AG09319 (cell line): Measurements from ENCODE around the gene PLPPR2.
A peak's percentile ranks its signal among the peaks of the same experiment; 100 is the strongest.
"Not testable (repeated sequence)": the region's sequence is repeated elsewhere in the genome, so short reads cannot be mapped to it uniquely, and the experiment has no call there.

Experiments used
- DNase-seq: peaks from one replicate; pipeline ENCODE4 v3.0.0-alpha.2; 2010; ENCODE audit warnings: low read depth; ENCODE audit errors: extremely low read depth
- CTCF ChIP-seq: IDR thresholded peaks from 2 replicates; pipeline ENCODE4 v1.5.1; 2011; ENCODE audit warnings: low read depth, mild to moderate bottlenecking, inconsistent platforms, low read length, moderate library complexity

PLPPR2 gene

GRCh38 chr19:11324079-11324661 lies 31.1 kb upstream of the PLPPR2 start:
- no peak for TF ChIP-seq CTCF
- peak; percentile 94 for DNase-seq

GRCh38 chr19:11324748-11325389 lies 30.4 kb upstream of the PLPPR2 start:
- no peak for TF ChIP-seq CTCF
- DNase-seq: no peak

GRCh38 chr19:11325544-11325943 lies 29.7 kb upstream of the PLPPR2 start:
- DNase-seq: no peak
- TF ChIP-seq CTCF: no peak

- no peak for DNase-seq
- no peak for TF ChIP-seq CTCF
These were observed 25.1 kb upstream of the PLPPR2 start for GRCh38 chr19:11330127-11330526.

- no peak for TF ChIP-seq CTCF
- DNase-seq: no peak
These were observed 23.7 kb upstream of the PLPPR2 start for GRCh38 chr19:11331502-11331901.

GRCh38 chr19:11332822-11333221 lies 22.4 kb upstream of the PLPPR2 start:
- TF ChIP-seq CTCF: no peak
- DNase-seq: no peak

- DNase-seq: not testable (repeated sequence)
These were observed 21.4 kb upstream of the PLPPR2 start for GRCh38 chr19:11333838-11334237.
